ENCODE results near the gene PRAMEF33. TPM values are rescaled to one million over a fixed set of nuclear protein-coding genes. Genes with fewer than 3 reads are reported as not detected.
"Not testable (repeated sequence)": the region's sequence is repeated elsewhere in the genome, so short reads cannot be mapped to it uniquely, and the experiment has no call there.

The PRAMEF33 gene
- total and polyA plus RNA-seq, 10 donors: not detected

DNA sequence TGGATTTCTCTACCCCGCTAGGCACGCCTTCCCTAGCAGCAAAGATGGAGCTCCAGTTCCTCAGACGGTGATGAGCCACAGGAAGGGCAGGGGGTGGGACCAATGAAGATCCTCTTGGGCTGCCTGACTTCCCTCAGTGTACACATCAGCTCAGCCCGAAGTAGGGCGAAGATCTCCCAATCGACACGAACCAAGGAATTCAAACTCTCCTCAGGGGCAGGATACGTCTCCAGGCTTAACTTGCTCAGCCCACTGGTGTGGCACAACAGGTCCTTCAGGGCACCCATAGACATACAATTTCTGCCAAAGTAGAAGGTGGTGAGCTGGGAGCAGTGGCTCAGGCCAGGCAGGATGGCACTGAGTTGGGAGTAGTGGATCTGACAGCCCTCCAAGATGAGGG is 39.2 kb downstream of the PRAMEF33 start:
- intact Hi-C loops (cut with DNase I; ENCODE audit: low total_unique reads); H3K27me3 ChIP-seq (replicated peaks in 1 of 7); H3K4me3 ChIP-seq; H3K36me3 ChIP-seq; DNase-seq; H3K27ac ChIP-seq; H3K4me1 ChIP-seq; H3K9me3 ChIP-seq: not testable (repeated sequence)
- WGBS, 5 donors: 72 to 93% (median 84%) methylated on average over 7 to 8 of the region's 8 CpGs

DNA sequence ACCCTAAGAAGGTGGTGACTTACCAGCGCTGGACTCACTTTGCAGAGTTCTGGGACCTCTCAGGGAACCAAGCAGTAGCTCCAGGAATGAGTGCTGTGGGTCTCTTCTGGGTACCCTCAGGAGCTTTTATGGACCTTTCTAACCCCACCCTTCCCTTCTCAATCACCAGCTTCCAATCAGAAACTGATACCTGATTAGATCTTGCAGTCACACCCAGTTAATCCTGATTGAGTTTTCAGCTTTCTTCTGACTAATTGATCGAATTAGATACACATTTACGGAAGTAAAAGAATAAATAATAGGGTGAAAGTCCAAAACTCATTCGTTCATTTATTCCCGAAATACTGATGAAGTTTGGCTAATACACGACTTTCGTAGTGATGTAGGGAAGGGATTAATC is 43.7 kb downstream of the PRAMEF33 start, which contains the start of gene PRAMEF14:
Gene PRAMEF14, minus strand, starts transcription at position 101 of the 400 bp plus-strand sequence. CDS start 1,820 bp downstream, outside the sequence.
- DNase-seq; H3K9me3 ChIP-seq; H3K27ac ChIP-seq; intact Hi-C loops (cut with DNase I; ENCODE audit: low total_unique reads); H3K36me3 ChIP-seq; H3K4me3 ChIP-seq; H3K27me3 ChIP-seq (replicated peaks in 1 of 7); H3K4me1 ChIP-seq: not testable (repeated sequence)
- 67 to 73% (median 71%) methylated on average over 6 to 7 of the region's 7 CpGs for WGBS, 5 donors

DNA sequence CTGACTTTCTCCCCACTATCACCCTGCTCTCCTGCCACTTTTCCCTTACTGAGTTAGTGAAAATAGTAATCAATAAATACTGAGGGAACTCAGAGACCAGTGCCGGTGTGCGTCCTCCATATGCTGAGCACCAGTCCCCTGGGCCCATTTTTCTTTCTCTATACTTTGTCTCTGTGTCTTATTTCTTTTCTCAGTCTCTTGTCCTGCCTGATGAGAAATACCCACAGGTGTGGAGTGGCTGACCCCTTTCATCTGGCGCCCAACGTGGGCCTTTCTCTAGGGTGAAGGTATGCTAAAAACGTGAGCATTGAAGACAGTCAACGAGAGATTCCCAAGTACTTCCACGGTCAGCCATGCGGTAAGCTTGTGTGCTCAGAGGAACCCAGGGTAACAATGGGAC is 50.1 kb downstream of the PRAMEF33 start:
- H3K36me3 ChIP-seq; intact Hi-C loops (cut with DNase I; ENCODE audit: low total_unique reads); H3K4me1 ChIP-seq; H3K27me3 ChIP-seq (replicated peaks in 1 of 7); H3K4me3 ChIP-seq; DNase-seq; H3K27ac ChIP-seq: not testable (repeated sequence)
- peaks cover 0 to 30% (median 19%) of the 10 kb centered on the region in 8 donors for H3K9me3 ChIP-seq
- WGBS, 5 donors: 85 to 98% (median 92%) methylated on average over 6 to 8 of the region's 8 CpGs

DNA sequence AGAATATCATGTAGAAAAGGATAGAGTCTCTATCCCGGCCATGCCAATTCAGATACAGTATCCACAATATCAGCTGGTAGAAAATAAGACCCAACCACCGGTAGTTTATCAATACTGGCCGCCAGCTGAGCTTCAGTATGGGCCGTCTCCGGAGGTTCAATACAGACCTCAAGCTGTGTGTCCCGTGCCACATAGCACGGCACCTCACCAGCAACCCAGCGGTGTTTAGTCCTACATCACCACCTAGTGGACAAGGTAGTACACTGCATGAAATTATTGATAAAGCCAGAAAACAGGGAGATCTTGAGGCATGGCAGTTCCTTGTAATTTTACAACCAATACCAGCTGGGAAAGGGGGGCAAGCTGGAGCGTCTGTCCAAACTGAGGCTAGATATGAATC is 51.1 kb downstream of the PRAMEF33 start:
- WGBS, 5 donors: 0 to 6% (median 0%) methylated on average over 1 to 2 of the region's 9 CpGs; no CpG with 5 or more reads in 2 of the 5 donors
- intact Hi-C loops (cut with DNase I; ENCODE audit: low total_unique reads): not testable (repeated sequence)

DNA sequence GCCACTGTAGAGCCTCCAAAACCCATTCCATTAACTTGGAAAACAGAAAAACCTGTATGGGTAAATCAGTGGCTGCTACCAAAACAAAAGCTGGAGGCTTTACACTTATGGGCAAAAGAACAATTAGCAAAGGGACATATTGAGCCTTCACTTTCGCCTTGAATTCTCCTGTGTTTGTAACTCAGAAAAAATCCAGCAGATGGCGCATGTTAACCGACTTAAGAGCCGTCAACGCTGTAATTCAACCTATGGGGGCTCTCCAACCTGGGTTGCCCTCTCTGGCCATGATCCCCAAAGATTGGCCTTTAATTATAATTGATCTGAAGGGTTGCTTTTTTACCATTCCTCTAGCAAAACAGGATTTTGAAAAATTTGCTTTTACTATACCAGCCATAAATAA is 53.4 kb downstream of the PRAMEF33 start:
- not testable (repeated sequence) for H3K36me3 ChIP-seq, DNase-seq
- WGBS, 5 donors: 0 to 4% (median 1%) methylated on average over 5 of the region's 5 CpGs

More for the DNA sequence above, 51.1 kb downstream of the PRAMEF33 start:
- not testable (repeated sequence) for H3K4me3 ChIP-seq; H3K36me3 ChIP-seq; H3K4me1 ChIP-seq; H3K27ac ChIP-seq; H3K27me3 ChIP-seq (replicated peaks in 1 of 7); DNase-seq
- peaks cover 0 to 30% (median 19%) of the 10 kb centered on the region in 8 donors for H3K9me3 ChIP-seq

More for the DNA sequence above, 53.4 kb downstream of the PRAMEF33 start:
- TF ChIP-seq, protein P1, sequence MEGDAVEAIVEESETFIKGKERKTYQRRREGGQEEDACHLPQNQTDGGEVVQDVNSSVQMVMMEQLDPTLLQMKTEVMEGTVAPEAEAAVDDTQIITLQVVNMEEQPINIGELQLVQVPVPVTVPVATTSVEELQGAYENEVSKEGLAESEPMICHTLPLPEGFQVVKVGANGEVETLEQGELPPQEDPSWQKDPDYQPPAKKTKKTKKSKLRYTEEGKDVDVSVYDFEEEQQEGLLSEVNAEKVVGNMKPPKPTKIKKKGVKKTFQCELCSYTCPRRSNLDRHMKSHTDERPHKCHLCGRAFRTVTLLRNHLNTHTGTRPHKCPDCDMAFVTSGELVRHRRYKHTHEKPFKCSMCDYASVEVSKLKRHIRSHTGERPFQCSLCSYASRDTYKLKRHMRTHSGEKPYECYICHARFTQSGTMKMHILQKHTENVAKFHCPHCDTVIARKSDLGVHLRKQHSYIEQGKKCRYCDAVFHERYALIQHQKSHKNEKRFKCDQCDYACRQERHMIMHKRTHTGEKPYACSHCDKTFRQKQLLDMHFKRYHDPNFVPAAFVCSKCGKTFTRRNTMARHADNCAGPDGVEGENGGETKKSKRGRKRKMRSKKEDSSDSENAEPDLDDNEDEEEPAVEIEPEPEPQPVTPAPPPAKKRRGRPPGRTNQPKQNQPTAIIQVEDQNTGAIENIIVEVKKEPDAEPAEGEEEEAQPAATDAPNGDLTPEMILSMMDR (IDR thresholded peaks at IDR 0.05 in 8 of 11, conservative IDR thresholded peaks at IDR 0.05 in 3 of 11): peak in 9 of 11 experiments; percentile 19 to 68 (median 52)
- H3K27me3 ChIP-seq (replicated peaks in 1 of 7); intact Hi-C loops (cut with DNase I; ENCODE audit: low total_unique reads); H3K27ac ChIP-seq; H3K4me3 ChIP-seq; H3K4me1 ChIP-seq: not testable (repeated sequence)
- peaks cover 0 to 25% (median 19%) of the 10 kb centered on the region in 8 donors for H3K9me3 ChIP-seq

Small RNA genes lying within 50 kb of the gene (small RNA-seq; reads per million reads assigned to genes)
- gene RNU6-771P: 0 reads per million in 4 donors

Other genes starting within 250 kb of the PRAMEF33 start
- gene PRAMEF27, start 247.0 kb upstream of the PRAMEF33 start, total RNA-seq: not detected
- gene PRAMEF27, start 247.0 kb upstream of the PRAMEF33 start, polyA plus RNA-seq: not detected
- not detected for gene HNRNPCL3, start 242.8 kb upstream of the PRAMEF33 start, total RNA-seq
- gene HNRNPCL3, start 242.8 kb upstream of the PRAMEF33 start, polyA plus RNA-seq: not detected
- gene PRAMEF25, start 232.8 kb upstream of the PRAMEF33 start, total RNA-seq: not detected
- gene PRAMEF25, start 232.8 kb upstream of the PRAMEF33 start, polyA plus RNA-seq: not detected
- gene HNRNPCL2, start 186.7 kb upstream of the PRAMEF33 start, total RNA-seq: not detected
- gene HNRNPCL2, start 186.7 kb upstream of the PRAMEF33 start, polyA plus RNA-seq: not detected
- not detected for gene PRAMEF26, start 147.5 kb upstream of the PRAMEF33 start, total RNA-seq
- not detected for gene PRAMEF26, start 147.5 kb upstream of the PRAMEF33 start, polyA plus RNA-seq
- not detected for gene HNRNPCL4, start 137.9 kb upstream of the PRAMEF33 start, total RNA-seq
- gene HNRNPCL4, start 137.9 kb upstream of the PRAMEF33 start, polyA plus RNA-seq: not detected
- not detected for gene PRAMEF9, start 131.7 kb upstream of the PRAMEF33 start, total RNA-seq
- gene PRAMEF9, start 131.7 kb upstream of the PRAMEF33 start, polyA plus RNA-seq: not detected
- not detected for gene PRAMEF13, start 102.1 kb upstream of the PRAMEF33 start, total RNA-seq
- gene PRAMEF13, start 102.1 kb upstream of the PRAMEF33 start, polyA plus RNA-seq: not detected
- not detected for gene PRAMEF18, start 77.4 kb upstream of the PRAMEF33 start, total RNA-seq
- not detected for gene PRAMEF18, start 77.4 kb upstream of the PRAMEF33 start, polyA plus RNA-seq
- gene PRAMEF5, start 49.3 kb upstream of the PRAMEF33 start, total RNA-seq: not detected
- not detected for gene PRAMEF5, start 49.3 kb upstream of the PRAMEF33 start, polyA plus RNA-seq
- not detected for gene PRAMEF8, start 18.4 kb upstream of the PRAMEF33 start, total RNA-seq
- gene PRAMEF8, start 18.4 kb upstream of the PRAMEF33 start, polyA plus RNA-seq: not detected
- gene PRAMEF15, start 12.0 kb downstream of the PRAMEF33 start, total RNA-seq: not detected
- not detected for gene PRAMEF15, start 12.0 kb downstream of the PRAMEF33 start, polyA plus RNA-seq
- not detected for gene PRAMEF14, start 43.6 kb downstream of the PRAMEF33 start, total RNA-seq
- not detected for gene PRAMEF14, start 43.6 kb downstream of the PRAMEF33 start, polyA plus RNA-seq
- not detected for gene PRAMEF19, start 68.4 kb downstream of the PRAMEF33 start, total RNA-seq
- gene PRAMEF19, start 68.4 kb downstream of the PRAMEF33 start, polyA plus RNA-seq: not detected
- gene PRAMEF17, start 86.1 kb downstream of the PRAMEF33 start, total RNA-seq: not detected
- not detected for gene PRAMEF17, start 86.1 kb downstream of the PRAMEF33 start, polyA plus RNA-seq
- gene PRAMEF20, start 106.9 kb downstream of the PRAMEF33 start, total RNA-seq: not detected
- under 1 TPM in 1 of 3 donors, not detected in 2; 0.09 TPM for gene PRAMEF20, start 106.9 kb downstream of the PRAMEF33 start, polyA plus RNA-seq
- under 1 TPM in 1 of 7 donors, not detected in 6; 0.28 TPM for gene LRRC38, start 210.5 kb downstream of the PRAMEF33 start, total RNA-seq
- under 1 TPM in 1 of 3 donors, not detected in 2; 0.03 TPM for gene LRRC38, start 210.5 kb downstream of the PRAMEF33 start, polyA plus RNA-seq